Testis (tissue), 3 donors: Measurements from ENCODE around the gene CALM3. TPM values are rescaled to one million over a fixed set of nuclear protein-coding genes. Genes with fewer than 3 reads are reported as not detected.
A peak's percentile ranks its signal among the peaks of the same experiment; 100 is the strongest.

Experiments
- DNase-seq: peaks from one replicate; pipeline ENCODE4 v3.0.0-alpha.2; 2019
- H3K27ac ChIP-seq, 2 donors: fragments of 200-600 bp; sonication (generic); one replicate each; pipeline ENCODE4 v1.5.1; 2019
- H3K27me3 ChIP-seq: fragments of 200-600 bp; sonication (generic); one replicate; pipeline ENCODE4 v1.5.1; 2019
- H3K36me3 ChIP-seq: fragments of 200-600 bp; sonication (generic); one replicate; pipeline ENCODE4 v1.5.1; 2017; ENCODE audit warnings: low read depth; ENCODE audit errors: missing control alignments
- H3K4me1 ChIP-seq: fragments of 200-600 bp; sonication (generic); one replicate; pipeline ENCODE4 v1.5.1; 2019
- H3K4me3 ChIP-seq, 2 donors: fragments of 200-600 bp; sonication (generic); one replicate each; pipeline ENCODE4 v1.5.1; 2017 to 2019
- H3K9me3 ChIP-seq: fragments of 200-600 bp; sonication (generic); one replicate; pipeline ENCODE4 v1.5.1; 2017
- POLR2A ChIP-seq: fragments of 450-650 bp; IDR thresholded peaks from one replicate; pipeline ENCODE4 v1.6.1; 2017; ENCODE audit warnings: antibody characterized with exemption, mild to moderate bottlenecking, moderate library complexity
- WGBS, 2 donors: methylation state at CpG; one replicate each; pipeline ENCODE4 v1.1.5; 2018; 5-methylcytosine and 5-hydroxymethylcytosine counted together
- intact Hi-C: fragments of 100-400 bp; cut with DNase I; formaldehyde crosslinking; loops from one replicate; pipeline ENCODE4 v1.15.1; 2023; ENCODE audit warnings: low total_unique reads
- polyA plus RNA-seq: library from polyadenylated mRNA; stranded (reverse); fragments of 350-450 nt; fragmentation: Illumina TruSeq; extraction: RNeasy Lipid Tissue Mini Kit (QIAGEN cat#74804); gene quantifications from one replicate; pipeline ENCODE4 v1.2.3, GENCODE V29; 2014; ENCODE audit warnings: low read depth, low replicate concordance; ENCODE audit not compliant: insufficient read depth
- total RNA-seq, 2 donors: library from RNA; depleted of rRNA; stranded (reverse); fragments of >200 nt; gene quantifications; one replicate each; pipeline ENCODE4 v1.2.3, GENCODE V29; 2016
- TF ChIP-seq, protein P1 (sequence below), 3 experiments: fragments of 450-650 bp in 2 of 3; fragments of 200-600 bp in 1 of 3; sonication (generic) in 1 of 3; IDR thresholded peaks; one replicate each; pipeline ENCODE4 v1.5.1; 2016 to 2019; ENCODE audit warnings: antibody characterized with exemption in 3 of 3, mild to moderate bottlenecking in 2 of 3, moderate library complexity in 1 of 3

CALM3 gene
- total and polyA plus RNA-seq, 3 donors from 2014 or later, result 357 to 889 (median 380) TPM

DNA sequence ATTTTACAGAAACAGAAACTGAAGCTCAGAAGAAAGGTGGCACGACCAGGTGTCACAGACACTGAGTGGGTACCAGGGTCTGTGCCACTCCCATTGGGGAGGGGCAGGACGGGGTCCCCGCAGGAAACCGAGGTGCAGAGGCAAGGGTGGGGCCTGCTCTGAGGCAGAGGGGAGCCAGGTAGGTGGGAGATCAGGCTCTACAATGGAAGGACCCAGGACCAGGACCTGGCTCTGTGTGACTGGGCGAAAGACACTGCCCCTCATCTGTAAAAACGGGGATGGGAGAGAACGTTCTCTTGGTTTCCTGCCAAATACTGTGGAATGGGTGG lies 21.0 kb downstream of the CALM3 start:
- 75 to 80% methylated on average over 7 of the region's 7 CpGs for WGBS, 2 donors
- Histone ChIP-seq H3K36me3 (no peaks in the 10 kb centered on the region), H3K27me3 (no peaks in the 10 kb centered on the region), H3K9me3 (no peaks in the 10 kb centered on the region), H3K4me1 (peaks cover 4% of the 10 kb centered on the region), H3K4me3 (no peak overlapping the region), H3K27ac (no peak overlapping the region)
- DNase-seq, result no peak
- intact Hi-C loops, result no loop called here
- no peak for TF ChIP-seq POLR2A
- TF ChIP-seq, protein P1, sequence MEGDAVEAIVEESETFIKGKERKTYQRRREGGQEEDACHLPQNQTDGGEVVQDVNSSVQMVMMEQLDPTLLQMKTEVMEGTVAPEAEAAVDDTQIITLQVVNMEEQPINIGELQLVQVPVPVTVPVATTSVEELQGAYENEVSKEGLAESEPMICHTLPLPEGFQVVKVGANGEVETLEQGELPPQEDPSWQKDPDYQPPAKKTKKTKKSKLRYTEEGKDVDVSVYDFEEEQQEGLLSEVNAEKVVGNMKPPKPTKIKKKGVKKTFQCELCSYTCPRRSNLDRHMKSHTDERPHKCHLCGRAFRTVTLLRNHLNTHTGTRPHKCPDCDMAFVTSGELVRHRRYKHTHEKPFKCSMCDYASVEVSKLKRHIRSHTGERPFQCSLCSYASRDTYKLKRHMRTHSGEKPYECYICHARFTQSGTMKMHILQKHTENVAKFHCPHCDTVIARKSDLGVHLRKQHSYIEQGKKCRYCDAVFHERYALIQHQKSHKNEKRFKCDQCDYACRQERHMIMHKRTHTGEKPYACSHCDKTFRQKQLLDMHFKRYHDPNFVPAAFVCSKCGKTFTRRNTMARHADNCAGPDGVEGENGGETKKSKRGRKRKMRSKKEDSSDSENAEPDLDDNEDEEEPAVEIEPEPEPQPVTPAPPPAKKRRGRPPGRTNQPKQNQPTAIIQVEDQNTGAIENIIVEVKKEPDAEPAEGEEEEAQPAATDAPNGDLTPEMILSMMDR (IDR thresholded peaks at IDR 0.05), result no peak

DNA sequence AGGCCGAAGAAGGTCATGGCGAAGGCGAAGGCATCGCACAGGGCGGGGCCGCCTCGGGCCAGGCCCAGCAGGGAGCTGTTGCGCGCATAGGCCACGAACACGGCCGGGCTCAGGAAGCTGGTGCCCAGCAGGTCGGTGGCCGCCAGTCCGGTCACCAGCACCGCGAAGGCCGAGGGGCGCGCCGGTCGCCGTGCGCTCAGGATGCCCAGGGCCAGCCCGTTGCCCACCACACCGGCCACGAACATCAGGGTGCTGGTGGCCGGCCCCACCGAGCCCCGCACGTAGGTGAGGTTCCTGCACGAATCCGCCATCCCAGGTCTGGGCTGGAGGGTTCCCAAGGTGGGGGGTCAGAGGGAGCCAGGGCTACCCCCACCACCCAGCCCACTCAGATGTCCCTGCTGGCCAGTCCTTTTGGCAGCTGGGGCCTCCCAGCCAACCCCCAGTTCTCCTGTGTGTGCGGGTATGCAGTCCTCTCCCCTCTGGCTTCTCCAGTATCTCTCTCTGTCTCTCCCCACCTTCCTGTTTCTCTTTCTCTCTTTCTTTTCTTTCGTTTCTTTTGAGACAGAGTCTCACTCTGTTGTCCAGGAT lies 22.9 kb downstream of the CALM3 start:
- TF ChIP-seq POLR2A, result no peak
- TF ChIP-seq, protein P1 (IDR thresholded peaks at IDR 0.05), result no peak
- intact Hi-C loops, result no loop called here
- Histone ChIP-seq H3K27ac (peak overlapping the region in 1 of 2 donors; percentile 45), H3K27me3 (no peaks in the 10 kb centered on the region), H3K9me3 (no peaks in the 10 kb centered on the region), H3K36me3 (no peaks in the 10 kb centered on the region), H3K4me3 (peak overlapping the region in 1 of 2 donors; percentile 29), H3K4me1 (peaks cover 4% of the 10 kb centered on the region)
- no peak for DNase-seq
- 75% methylated on average over 14 to 35 of the region's 35 CpGs for WGBS, 2 donors

DNA sequence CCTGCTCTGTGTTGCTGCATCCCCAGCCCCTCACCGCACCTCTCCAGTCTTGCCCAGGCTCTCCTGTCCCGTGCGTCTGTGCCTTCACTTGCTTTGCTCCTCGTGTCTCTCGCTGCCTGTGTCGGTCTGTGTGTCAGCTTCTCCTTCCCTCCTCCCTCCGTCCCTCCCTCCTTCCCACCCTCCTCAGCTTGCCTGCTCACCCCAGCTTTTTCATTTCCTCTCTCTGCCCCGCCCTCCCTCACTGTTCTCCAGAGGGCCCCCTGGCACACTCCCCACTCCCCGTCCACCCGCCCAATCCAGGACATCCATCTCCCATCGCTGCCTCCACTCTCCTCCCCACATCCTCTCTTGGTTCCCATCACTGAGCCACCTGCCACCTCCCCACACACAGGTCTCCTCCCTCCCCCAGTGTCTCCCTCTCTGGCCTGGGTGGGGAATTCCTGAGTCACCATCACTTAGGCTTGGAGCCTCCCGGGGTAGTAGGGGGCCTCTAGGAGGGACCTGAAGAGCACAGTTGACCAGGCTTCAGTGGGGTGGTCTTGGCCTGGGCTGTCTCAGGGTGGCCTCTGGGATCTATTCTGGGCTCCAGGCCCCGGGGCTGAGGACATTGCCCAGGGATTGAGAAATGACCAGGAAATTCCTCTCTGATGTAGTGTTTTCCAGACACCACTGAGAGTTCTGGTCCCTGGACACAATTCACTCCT lies 24.0 kb downstream of the CALM3 start, which contains the start of gene PTGIR:
Gene PTGIR, minus strand, starts transcription at position 132 of the 704 bp plus-strand sequence. CDS start 864 bp downstream, outside the sequence.
- H3K4me3 ChIP-seq, result peak within 1 kb of the TSS in 1 of 2 donors; percentile 29
- TF ChIP-seq POLR2A, result no peak
- TF ChIP-seq, protein P1 (IDR thresholded peaks at IDR 0.05), result no peak
- intact Hi-C loops, result no loop called here
- peak; percentile 48 for DNase-seq
- 53 to 54% methylated on average over 13 of the region's 13 CpGs for WGBS, 2 donors
- peaks cover 4% of the 10 kb centered on the region for H3K4me1 ChIP-seq
- H3K27me3 ChIP-seq, result no peaks in the 10 kb centered on the region
- H3K27ac ChIP-seq, result peak within 1 kb of the TSS in 1 of 2 donors; percentile 45
- H3K9me3 ChIP-seq, result no peaks in the 10 kb centered on the region
- H3K36me3 ChIP-seq, result no peaks in the 10 kb centered on the region

DNA sequence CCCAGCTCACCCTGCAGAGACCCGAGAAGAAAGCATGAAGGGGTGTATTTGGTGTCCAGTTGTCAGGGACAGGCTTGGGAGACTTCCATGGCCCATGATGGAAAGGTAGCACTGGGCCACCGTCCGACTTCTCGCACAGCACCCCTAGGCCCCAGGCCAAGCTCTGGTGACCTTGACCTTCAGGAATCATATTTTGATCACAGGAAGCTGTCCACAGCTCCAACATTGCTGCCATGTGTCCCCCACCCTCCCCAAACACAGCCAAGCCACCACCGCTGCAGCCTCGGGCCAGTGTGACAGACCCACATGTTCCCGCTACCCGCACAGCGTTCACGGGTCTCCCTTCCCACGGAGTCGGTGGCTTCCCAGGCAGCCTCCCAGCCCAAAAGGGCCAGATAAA lies 24.6 kb downstream of the CALM3 start:
- Histone ChIP-seq H3K27ac (peak overlapping the region in 1 of 2 donors; percentile 45), H3K27me3 (no peaks in the 10 kb centered on the region), H3K9me3 (no peaks in the 10 kb centered on the region), H3K36me3 (no peaks in the 10 kb centered on the region), H3K4me1 (peaks cover 4% of the 10 kb centered on the region), H3K4me3 (no peak overlapping the region)
- 84% methylated on average over 4 to 12 of the region's 12 CpGs for WGBS, 2 donors
- DNase-seq, result no peak
- TF ChIP-seq, protein P1 (IDR thresholded peaks at IDR 0.05), result no peak
- TF ChIP-seq POLR2A, result no peak
- intact Hi-C loops, result no loop called here
